Renal pelvis (tissue), 4 donors: ENCODE measurements around the gene NLGN1. TPM values are rescaled to one million over a fixed set of nuclear protein-coding genes. Genes with fewer than 3 reads are reported as not detected.
A peak's percentile ranks its signal among the peaks of the same experiment; 100 is the strongest.

Source experiments
- DNase-seq: peaks from one replicate; pipeline ENCODE4 v3.0.0-alpha.2; 2013
- polyA plus RNA-seq, 3 donors: library from polyadenylated mRNA; unstranded; fragments of 120-200 nt; gene quantifications; one replicate each; pipeline ENCODE4 v1.2.1, GENCODE V29; 2013; ENCODE audit not compliant: insufficient read length in 3 of 3

The NLGN1 gene
- polyA plus RNA-seq, 3 donors, result 1.5 to 2.2 (median 2.1) TPM

DNA sequence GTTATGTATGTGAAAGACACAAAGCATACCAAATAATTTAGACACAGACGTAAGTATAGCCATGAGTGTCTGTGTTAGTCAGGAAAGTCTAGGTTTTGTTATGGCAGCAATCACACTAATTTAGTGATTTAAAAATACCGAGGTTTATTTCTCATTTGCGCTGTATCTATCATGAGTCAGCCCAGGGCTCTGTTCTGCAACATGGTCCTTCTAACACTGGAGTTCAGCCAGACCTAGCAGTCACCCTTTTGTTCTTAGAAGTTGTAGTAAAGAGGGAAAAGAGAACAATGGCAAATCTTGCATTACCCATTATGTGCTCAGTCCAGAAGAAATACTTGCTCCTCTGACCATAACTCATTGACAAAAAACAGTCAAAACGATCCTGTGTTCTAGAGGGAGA is 311.5 kb downstream of the NLGN1 start:
- no peak for DNase-seq

DNA sequence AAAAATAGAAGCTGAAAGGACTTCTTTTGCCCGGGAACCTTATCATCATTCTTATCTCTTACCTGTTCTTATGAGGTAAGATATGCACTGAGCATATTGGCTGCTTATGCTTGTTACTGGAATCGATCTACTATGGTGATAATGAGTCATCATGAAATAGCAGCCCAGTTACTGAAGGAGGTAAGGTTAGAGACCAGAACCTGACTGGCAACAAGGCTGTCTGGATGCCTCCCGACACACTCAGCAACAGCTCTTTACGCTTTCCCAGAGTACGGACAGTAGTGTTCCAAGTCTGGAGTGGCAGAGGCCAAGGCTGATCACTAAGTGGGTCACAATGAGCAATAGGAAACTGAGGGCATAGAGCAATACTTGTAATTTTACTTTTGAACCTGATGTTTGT is 314.1 kb downstream of the NLGN1 start:
- no peak for DNase-seq

DNA sequence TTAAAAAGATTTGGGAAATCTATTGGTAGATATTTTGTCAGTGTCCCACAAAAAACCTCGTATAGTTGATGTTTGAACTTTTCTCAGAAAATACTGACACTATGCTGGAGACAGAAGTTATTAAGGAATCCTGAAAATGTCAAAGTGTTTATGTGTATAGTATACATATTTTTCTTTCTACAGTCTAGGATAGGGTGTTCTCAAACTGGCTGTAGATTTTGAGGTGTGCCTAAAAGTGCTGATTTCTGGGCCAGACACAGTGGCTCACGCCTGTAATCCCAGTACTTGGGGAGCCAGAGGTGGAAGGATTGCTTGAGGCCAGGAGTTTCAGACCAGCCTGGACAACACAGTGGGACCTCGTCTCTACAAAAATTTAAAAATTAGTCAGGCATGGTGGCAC is 322.0 kb downstream of the NLGN1 start:
- no peak for DNase-seq

DNA sequence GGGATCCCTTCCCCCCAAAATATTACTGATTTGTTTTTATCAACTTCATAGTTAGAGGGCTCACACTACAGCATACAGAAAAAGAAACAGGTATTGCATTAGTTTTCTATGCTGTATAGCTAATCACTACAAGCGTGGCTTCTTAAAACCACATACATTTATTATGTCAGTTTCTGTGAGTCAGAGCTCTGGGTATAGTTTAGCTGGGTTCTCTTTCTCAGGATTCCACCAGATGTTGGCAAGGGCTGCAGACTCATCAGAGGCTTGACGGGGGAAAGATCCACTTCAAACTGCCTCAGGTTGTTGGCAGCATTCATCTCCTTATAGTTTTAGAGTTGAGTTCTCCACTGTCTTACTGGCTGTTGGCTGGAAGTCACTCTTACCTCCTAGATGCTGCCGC is 328.0 kb downstream of the NLGN1 start:
- no peak for DNase-seq

DNA sequence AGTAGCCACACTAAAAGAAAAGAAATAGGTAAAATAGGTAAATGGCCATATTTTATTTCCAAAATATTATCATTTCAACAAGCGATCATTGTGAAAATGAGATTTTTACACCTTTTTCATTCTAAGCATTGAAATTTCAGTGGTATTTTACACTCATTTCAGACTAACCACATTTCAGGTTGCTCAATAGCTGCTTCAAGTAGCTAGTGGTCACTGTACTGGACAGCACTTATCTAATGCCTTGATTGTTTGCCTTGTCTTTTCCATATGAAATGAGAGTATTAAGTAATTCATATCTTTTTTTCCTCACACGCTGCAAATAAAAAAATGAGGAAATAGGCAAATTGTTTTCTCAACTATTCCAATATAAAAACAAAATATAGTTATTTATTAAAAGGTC is 332.8 kb downstream of the NLGN1 start:
- DNase-seq, result no peak

DNA sequence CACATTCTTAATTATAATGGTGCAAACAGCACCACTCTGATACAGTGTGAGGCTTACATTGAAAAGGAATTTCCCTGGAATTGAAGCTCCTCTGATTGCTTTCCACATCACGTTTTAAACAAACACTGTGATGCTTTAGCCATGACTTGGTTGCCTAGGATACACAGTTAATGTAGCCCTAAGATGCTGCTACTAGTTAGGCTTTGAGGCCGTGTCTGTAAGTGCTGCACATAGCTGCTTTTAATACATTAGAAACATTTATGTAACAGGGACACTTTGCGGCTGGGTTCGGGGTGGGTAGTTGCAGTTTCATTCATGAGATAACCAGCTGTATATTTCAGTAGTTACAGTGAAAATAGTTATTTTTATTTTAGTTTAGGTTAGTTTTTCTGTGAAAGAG is 334.7 kb downstream of the NLGN1 start:
- no peak for DNase-seq

DNA sequence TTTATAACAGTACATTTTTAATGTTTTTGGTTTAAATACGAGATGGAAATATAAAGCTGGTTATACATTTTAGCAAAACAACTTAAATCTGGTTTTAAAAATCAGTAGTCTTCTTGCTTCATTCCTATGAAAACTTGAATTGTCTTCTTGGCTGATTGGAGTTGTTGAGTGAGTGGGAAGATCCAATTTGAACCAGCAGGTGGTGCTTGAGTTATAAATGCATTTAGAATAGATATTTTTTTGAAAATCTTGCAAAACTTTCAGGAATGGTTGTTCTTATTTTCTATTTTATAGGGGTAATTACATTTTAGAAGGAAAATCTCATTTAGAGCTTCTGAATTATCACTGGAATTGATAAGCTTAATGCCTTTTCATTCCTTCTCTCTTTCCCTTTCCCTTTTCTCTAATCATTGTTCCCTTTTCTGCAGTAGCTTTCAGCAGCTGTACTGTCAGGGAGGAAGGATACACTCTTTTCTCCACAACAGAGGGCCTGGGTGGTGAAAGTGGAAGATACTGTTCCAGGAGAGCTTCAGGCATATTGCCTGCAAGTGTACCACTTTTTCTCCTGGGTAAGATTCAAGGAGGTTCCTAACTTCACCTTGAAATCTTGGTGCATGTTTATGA is 335.6 kb downstream of the NLGN1 start:
- peak; percentile 19 for DNase-seq

DNA sequence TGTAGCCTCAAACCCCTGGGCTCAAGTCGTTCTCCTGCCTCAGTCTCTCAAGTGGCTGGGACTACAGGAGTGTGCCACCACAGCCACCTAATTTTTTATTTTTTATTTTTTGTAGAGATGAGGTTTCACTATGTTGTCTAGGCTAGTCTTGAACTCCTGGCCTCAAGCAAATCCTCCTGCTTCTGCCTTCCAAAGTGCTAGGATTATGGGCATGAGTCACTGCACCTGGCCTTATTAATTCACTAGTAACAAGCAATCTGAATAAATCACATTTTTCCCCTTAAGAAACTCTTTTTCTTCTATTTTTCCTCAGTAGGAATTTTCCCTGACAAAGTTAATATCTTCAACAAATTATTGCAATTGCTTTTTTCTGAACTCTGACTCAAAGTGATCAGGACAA is 336.9 kb downstream of the NLGN1 start:
- DNase-seq, result no peak

DNA sequence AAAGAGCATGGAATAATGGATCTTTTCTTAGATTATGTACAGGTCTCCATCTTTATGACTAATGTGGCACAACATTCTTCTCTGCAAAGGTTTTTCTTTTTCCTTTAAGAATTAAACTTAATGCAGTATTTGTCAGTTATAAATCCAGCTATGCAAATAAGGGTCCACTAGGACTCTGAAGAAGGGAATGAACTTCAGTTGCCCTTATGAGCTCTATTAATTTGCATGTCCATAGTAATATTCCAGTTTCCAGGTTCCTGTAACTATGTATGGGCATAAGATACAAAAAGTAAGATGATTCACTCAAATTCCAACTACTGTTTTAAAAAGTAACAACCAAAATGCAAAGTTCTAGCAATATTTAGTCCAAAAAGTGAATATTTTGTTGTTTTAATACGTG is 337.4 kb downstream of the NLGN1 start:
- DNase-seq, result no peak

DNA sequence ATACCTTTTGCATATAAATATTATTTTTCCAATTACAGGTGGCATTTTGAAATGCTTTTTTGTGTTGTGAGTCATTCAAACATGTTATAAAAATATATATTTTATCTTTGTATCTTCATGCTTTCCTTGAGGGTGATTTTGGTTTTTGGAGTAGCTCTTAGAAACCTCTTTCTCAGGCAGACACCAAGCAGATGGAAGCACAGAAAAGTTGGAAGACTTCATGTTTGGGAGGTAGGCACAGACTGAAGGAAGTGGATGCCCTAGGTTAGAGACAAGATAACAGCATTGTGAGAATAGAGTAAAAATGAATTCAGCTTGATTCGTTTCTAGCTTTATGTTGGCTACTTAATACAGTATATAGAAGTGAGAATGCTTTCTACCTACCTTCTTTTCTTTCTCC is 338.3 kb downstream of the NLGN1 start:
- no peak for DNase-seq

DNA sequence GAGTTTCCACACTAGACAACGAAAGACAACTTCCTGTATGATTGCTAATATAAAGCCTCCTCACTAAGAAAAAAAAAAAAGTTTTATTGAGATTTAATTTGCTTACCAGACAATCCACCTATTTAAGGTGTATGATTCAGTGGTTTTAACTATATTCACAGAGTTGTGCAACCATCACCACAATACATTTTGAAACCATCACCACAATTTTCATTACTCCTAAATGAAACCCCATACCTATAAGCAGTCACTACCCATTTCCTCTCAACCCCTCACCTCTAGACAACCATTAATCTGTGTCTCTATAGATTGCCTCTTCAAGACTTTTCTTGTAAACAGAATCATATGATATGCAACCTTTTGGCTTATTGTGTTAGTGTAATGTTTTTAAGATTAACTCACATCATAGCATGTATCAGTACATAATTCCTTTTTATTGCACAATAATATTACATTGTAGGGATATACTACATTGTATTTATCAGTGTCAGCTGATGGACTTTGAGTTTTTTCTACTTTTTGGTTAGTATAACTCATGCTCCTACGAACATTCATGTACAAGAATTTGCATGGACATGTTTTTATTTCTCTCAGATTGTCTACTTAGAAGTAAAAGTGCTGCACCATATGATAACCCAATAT is 339.7 kb downstream of the NLGN1 start:
- no peak for DNase-seq

DNA sequence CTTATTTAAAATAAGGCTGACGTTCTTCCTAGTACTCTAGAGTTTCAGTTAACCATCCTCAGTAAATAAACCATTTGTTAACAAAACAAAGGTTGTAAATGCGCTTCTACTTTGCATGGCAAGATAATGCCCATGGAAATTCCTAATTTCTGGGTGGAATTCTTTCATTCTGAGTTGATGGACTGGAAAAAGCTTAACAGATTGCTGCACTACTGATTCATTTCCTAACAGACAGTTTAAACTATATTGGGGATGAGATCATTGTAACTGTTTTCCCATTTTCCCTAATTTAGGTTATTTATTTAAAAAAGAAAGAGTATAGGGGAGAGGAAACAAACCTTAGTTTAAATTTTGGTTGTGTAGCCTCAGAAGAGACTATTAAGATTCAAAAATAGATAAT is 342.2 kb downstream of the NLGN1 start:
- no peak for DNase-seq

DNA sequence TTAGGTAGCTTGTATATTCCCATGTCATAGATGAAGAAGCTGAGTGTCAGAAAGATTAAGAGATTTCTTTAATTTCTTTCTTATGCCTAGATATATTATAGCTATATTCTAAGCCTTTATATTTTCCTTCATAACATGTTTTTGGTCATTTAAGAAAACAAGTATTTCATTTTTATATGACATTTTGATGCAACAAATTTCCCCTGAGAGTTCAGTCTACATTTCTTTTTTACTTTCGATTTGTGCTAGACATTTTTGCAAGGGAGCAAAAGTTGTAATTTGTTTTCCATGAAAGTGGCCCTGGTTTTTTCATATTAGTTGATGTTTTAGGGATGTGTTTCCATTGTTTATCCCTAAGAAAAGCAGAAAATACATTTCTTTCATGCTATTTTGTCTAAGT is 344.9 kb downstream of the NLGN1 start:
- no peak for DNase-seq

DNA sequence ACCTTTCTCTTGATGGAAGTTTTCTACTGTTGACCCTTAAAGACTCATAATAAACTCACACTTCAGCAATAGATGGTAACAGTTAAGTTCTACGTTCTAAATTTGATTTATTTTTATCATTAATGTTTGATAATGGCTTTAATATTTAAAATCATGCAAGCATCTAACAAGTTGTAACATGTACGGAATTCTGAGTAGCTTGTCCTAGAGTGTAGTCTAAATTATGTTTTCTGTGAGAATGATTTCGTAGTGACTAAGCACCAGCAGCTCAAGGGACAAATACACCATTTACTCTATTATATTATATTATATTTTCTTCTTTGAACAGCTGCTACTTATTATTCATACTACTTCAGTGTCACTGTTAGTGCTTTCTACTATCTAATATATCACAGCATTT is 345.6 kb downstream of the NLGN1 start:
- DNase-seq, result no peak

DNA sequence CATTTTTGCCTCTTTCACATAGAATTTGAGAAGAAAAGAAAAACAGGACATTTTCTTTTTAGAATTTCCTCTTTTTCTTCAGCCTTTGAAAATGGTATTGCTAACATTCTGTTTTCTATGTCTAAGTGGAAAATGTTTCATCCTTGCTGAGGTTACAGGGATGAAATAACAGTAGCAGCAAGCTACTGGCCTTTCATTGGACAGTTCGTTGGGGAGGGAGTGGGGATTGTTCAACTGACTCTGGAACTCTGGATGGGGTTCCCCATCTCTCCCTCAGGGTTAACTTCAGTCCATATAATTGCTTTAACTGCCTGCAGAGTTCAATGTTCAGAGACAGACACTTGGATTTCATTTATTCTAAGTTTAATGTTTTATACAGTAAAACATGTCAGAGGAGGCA is 346.0 kb downstream of the NLGN1 start:
- DNase-seq, result no peak

DNA sequence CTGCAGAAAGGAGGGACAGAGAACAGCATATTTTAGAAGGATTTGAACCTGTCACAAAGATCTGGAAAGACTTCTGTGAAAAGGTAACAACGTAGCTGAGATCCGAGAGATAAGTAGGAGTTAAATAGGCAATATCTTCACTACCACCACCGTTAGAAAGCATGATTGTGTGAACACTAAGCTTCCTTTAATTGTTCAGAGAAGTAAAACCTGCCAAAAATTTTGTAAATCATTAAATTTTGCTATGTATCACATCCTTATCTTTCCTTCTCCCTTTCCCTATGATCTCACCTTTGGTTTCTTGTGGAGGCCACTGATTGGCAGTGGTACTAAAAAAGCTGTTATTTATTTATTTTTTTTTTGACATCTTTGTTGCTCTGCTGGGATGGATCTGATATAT is 346.9 kb downstream of the NLGN1 start:
- DNase-seq, result no peak

DNA sequence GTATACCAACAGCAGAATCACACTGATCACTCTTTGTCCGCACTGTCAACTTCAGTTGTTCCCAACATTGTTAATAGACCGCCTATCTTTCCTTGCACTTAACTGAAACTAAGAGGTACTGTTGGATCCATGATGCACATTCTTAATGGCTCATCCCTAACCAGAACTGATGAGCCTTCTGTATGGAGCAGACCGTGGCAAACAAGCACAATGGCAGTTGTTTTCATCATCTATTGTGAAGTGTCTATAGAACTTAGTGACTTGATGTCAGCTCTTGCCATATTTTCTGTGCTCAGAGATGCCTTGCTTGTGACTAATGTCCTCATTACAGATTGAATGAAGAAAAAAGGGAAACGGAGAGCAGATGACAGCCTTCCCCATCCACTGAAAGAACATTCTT is 347.4 kb downstream of the NLGN1 start:
- DNase-seq, result no peak

DNA sequence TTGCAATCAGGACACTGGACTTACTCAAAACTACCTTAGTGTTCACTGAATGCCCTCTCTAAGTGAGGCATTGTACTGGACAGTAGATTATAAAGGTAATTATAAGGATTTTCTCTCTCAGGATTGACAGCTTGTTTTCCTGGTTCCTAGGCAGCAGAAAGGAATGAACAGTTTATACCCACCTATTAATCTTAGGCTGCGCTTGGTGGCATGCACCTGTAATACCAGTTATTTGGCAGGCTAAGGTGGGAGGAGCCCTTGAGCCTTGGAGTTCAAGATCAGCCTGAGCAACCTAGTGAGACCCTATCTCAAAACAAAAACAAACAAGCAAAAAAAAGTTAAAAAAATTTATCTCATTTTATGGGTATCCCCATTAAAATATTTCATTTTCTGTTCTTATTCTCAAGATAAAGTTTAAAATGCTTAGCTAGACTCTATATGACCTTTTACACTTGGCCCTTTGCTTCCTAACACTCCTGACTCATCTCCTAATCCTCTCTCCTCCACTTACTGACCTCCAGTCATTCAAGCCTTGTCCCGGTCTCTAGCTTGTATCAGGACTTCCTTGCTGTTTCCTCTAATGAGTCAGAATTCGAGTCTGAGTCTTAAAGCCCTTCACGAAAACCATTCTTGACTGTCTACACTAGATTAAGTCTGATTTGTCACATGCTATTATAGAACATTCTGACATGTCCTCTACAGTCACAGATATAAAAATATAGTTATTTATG is 348.6 kb downstream of the NLGN1 start:
- no peak for DNase-seq

DNA sequence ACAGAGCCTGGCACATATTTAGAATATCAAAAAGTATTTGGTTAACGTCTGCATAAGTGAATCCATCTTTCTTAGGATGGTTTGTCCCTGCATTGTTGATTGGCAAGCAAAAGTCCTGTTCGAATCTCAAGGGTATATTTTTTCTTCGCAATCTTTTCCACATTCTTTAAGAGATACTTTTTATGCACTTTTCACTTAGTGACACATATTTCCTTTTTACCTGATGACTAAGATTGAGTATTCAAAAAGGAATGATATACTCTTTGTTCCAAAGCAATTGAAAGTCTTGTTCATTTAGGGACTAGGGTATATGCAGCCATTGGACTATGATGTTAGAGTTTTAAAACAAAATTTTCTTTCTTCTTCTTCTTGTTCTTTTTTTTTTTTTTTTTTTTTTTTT is 349.9 kb downstream of the NLGN1 start:
- DNase-seq, result no peak

DNA sequence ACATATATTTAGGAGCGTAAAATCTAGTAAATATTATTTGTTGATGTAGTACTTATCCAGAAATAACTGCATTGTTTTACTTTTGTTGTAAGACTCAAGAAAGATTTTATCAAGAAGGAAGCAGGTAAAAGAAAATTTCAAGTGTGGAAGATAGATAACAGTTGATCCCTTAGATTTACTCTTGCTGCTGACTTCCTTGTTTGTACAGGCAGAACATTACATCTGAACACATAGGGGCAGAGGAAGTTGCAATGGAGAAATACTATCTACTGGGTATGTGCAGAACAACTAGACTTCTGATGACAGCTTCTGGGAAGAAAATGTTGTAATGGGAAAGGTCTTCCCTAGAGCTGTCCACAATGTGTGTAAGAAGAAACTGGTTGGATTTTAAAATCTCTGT is 350.6 kb downstream of the NLGN1 start:
- DNase-seq, result no peak

DNA sequence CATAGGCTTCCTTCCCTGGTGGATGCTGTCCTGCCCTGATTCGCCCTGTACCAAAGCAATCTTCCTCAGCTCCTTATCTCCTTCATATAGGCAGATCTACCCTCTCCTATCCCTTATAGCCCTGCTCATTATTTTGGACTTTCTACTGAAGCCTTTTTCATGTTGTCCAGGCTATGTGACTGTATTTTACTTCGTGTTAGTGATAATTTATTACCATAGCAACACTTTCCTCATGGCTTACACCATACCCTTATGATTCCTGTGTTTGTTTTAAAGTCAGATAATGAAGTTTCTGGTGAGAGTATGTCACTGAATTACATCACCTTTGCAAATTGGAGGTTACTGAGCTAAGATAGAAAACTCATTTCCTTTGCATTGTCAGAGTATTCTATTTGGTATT is 352.6 kb downstream of the NLGN1 start:
- DNase-seq, result no peak

DNA sequence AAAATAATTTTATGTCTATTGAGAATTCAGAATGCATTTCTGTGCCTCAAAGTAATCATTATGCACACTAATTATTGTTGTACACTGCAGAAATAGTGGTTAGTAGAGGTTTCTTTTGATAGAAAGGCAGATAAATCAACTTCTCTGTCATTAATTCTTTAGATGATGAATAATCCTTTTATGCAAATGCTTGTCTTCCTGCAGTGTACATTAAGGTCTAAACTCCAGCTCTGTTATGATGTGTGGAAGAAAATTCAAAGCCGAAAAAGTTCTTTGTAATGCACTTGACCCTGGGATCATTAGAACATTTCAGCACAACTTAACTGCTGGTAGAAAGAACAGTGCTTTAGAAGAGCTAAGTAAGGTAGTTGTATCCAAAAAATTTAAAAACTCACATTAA is 353.0 kb downstream of the NLGN1 start:
- no peak for DNase-seq

DNA sequence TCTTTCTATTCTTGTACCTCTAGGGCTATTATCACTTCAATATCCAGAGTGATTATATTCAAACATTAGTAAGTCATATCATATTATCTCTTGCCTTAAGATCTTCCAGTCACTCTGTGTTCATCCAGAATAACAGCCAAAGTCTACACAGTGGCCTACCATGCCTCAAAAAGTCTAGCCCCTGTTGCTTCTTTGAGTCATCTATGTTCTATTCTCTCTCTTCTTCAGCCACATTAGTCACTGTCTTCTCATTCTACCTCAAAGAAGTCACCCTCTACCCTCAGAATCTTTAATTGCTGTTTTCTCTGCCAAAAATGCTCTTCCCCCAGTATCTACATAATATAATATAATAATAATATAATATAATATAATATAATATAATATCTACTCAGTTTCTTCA is 356.0 kb downstream of the NLGN1 start:
- DNase-seq, result no peak

DNA sequence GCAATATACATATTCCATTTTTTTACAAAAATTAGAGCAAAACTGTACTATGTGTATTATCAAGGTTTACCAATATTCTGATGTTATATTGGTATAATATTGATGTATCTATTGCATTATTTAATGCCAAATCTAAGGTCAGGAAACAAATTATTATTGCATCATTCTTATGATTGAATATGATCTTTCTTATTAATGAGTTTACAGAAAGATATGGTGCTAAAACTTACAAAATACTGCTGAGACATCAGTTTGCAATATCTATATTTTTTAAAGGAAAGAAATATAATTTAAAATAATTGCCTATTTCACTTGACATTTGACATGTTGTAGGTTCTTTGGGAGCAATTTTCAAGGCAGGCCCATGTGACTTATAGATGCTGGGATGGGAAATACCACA is 357.6 kb downstream of the NLGN1 start:
- DNase-seq, result no peak
